Tongue (tissue), 2 donors: ENCODE data around the gene ARL6IP5. TPM values are rescaled to one million over a fixed set of nuclear protein-coding genes. Genes with fewer than 3 reads are reported as not detected.

Experiments used
- DNase-seq: peaks from one replicate; pipeline ENCODE4 v3.0.0-alpha.2; 2015
- total RNA-seq: library from RNA; depleted of rRNA; stranded (reverse); fragments of >200 nt; gene quantifications from one replicate; pipeline ENCODE4 v1.2.3, GENCODE V29; 2014

ARL6IP5 gene, protein sequence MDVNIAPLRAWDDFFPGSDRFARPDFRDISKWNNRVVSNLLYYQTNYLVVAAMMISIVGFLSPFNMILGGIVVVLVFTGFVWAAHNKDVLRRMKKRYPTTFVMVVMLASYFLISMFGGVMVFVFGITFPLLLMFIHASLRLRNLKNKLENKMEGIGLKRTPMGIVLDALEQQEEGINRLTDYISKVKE
- 115 TPM for total RNA-seq

DNA sequence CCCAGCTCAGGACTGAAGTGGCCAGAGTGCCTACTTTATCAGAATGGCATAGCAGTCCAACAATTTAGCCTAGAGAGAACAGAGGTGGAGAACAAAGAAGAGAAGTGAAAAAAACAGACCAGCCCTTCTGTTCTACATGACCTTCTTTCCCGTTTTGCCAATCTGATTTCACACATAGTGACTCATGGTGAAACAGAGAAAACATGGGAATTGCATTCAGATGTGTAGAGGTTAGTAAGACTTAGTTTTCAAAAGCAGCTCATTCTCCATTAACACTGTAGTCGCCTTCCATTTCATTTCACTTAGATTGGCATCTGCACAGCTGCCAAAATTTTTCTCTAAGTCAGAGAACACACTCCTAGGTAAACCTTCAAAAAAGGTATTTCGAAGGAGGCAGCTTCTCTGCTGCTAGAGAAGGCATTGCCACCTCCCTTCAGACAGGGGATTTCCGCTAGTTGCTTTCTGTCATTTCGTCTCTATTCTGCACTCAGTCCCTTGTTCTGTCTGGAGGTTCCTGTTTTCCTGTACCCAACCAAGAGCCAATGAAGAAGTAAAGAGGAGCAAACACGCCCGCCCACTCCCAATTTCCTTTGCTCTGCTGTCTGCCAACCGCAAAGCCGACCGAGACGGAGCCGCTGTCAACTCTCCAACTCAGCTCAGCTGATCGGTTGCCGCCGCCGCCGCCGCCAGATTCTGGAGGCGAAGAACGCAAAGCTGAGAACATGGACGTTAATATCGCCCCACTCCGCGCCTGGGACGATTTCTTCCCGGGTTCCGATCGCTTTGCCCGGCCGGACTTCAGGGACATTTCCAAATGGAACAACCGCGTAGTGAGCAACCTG lies at the start of gene ARL6IP5:
ARL6IP5 (plus strand) TSS at position 612 of the 842 bp plus-strand sequence; CDS start at position 723, 111 bp downstream.
- peak; percentile 97 for DNase-seq

DNA sequence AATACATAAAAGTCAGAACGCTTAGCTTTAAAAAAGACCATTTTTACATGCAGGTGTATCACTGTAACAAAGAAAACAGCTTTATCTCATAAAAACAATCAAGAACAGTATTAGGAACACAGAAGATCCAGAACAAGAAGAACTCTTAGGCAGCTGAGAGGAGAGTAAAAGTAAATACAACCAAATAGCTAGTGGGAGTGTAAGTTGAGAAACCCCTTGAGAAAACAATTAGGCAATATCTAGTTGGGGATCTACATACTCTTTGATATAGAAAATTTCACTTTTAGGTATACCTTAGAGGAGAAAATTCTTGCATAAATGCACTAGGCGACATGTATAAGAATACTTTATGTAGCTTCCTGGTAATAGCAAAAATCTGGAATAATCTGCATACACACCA lies 40.1 kb upstream of the ARL6IP5 start:
- DNase-seq, result no peak

DNA sequence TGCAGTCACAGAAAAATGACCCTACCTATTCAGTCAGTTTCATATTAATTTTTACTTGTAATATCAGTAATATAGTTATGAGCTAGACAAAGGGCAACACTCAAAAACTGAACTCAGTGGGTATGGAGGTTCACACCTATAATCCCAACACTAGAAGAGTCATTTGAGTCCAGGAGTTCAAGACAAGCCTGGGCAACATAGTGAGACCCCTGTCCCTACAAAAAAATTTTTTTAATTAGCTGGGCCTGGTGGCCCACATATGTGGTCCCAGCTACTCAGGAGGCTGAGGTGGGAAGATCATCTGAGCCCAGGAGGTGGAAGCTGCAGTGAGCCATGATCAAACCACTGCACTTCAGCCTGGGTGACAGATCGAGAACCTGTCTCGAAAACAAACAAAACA lies 35.7 kb upstream of the ARL6IP5 start:
- DNase-seq, result no peak

DNA sequence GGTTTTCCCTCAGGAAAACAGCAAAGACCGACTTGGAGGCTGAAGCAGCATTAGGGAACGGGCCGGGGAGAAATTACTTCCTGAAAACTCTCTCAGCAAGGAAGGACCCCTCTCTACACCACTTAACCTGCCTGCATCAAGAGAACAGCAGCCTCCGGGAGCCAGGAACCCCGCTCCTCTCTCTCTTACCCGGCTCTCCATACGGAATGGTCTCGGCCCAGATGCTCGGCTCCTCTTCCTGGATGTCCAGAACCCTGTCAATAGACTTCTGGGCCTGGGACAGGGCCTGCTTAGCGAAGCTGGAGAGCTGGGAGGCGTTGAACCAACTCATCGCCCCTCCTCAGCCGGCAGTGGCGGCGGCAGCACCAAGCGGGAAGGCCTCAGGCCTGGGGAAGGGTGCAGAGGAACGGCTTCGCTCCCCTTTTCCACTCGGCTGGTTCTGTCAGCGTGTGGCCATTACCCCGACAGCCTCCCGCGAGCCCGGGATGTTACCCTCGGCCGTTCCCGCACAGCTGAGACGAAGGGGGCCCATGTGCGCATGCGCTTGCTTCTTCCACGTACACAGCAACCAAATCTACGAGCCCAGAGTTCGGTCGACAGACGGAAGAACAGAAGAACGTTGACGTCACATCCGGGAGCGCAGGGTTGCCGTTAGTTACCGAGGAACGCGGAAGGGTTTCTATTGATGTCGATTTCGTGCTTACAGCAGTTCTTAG lies 32.8 kb upstream of the ARL6IP5 start, which contains the start of gene TMF1:
TMF1 (minus strand) TSS at position 578 of the 716 bp plus-strand sequence; CDS start at position 331, 247 bp downstream.
- peak; percentile 99 for DNase-seq

DNA sequence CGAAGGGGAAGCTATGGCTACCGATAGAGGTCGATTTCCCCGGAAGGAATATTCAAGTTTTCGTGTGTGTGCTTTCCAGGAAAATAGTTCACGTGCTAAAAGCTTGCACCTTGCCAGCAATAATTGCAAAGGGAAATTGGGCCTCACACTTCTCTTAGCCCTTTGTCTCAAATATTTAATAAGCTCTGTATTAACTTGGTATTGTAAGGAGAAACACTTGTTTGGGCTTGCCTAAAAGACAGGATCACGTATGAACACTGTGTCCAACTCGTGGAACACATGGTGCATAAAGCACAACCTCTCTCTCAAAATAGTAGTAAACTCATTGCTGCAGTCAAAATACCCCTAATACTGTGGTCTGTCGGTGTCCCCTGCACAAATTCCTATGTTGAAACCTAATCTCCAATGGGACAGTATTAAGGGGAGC lies 32.3 kb upstream of the ARL6IP5 start:
- DNase-seq, result no peak

DNA sequence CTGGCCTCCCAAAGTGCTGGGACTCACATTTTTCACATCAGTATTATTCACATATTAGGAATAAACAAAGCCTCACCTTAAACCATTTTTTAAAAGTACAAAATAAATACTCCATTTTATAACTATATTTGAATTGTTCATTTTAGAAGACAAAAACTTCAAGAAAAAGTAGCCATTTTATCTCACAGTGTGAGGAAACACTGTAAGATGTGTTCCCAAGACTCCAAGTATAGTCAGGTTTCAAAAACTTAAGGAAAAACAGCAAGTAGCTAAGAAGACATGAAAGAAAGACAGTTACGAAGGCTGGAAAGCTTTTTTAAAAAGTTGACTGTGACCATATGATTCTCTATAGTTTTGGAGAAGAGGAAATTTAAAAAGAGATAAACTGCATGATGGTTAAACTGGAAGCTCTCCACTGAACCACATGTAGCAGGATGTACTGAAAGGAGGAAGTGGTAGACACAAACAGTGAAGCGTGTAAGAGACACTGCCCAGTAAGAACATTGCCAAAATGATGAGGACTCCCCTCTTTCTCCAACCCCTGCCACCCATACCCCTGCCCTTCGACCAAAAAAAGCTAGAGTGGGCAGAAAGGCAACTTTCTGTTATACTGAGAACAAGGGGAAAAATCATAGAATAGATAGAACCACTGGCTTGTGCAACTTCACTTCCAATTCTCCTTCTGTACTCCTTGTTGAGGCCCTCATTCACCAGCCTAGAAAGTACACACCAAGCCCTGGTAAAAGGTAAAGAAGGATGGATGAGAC lies 26.4 kb upstream of the ARL6IP5 start:
- DNase-seq, result no peak

DNA sequence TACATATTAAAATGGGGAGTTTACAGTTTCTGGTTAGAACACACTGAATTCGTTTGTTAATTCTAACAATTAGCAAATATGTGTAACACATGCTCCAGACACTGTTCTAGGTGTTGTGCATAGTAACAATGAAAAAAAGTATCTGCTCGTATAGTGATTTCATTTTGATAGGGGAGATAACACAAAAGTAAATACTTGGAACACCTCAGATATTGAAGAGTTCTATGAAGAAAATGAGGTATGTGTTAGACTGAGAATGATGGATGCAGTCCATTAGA lies 25.9 kb upstream of the ARL6IP5 start:
- no peak for DNase-seq

DNA sequence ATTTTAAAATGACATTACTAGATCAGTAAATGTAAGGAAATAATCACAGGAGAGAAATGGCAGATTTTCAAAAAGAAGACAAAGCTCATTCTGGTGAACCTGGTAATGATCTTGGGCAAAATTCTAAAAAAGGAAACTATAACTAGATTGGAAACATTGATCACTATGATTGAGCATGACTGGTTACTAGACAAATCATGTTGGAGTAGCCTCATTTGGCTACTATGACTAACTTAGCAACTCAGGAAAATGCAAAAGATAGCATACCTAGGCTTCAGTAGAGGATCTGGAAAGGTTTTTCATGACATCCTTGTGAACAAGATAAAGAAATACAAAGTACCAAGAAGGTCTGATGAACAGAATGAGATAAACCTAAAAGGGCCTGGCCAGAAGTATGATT lies 25.0 kb upstream of the ARL6IP5 start:
- no peak for DNase-seq

DNA sequence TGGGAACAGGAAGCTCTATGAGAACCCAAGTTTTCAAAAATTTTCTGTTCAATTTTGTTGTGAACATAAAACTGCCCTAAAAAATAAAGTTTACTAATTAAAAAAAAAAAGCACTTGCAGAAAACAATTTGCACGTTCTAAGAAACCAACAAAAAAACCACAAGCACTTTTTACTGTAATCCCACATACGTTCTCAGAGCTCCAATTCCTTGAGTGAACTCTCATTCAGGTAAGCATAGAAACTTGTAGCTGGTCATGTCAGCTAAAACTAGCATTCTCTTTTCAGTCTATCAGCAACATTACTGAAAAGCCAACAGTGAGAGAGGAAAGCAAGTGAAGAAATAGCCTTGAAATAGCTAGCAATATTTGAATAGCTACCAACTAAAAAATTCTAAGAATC lies 21.1 kb upstream of the ARL6IP5 start:
- no peak for DNase-seq

DNA sequence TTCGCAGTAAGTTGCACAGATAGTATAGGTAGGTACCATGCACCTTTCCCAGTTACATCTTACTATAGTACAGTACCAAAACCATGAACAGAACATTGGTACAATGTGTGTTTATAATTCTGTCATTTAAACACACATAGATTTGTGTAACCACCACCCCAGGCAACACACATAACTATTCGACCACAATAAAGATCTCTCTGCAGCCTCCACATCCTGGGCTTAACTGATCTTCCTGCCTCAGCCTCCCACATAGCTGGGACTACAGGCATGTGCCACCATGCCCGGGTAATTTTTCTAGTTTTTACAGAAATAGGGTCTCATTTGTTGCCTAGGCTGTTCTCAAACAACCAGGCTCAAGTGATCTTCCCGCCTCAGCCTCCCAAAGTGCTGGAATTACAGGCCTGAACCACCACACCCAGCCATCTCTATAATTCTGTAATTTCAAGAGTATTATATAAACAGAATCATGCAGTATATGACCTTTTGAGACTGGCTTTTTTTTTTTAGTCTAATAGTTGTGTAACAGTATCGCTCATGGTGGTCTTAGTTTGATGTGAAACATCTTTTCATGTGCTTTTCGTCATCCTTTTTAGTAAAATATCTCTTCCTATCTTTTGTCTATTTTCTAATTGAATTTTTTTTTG lies 19.3 kb upstream of the ARL6IP5 start:
- DNase-seq, result no peak

DNA sequence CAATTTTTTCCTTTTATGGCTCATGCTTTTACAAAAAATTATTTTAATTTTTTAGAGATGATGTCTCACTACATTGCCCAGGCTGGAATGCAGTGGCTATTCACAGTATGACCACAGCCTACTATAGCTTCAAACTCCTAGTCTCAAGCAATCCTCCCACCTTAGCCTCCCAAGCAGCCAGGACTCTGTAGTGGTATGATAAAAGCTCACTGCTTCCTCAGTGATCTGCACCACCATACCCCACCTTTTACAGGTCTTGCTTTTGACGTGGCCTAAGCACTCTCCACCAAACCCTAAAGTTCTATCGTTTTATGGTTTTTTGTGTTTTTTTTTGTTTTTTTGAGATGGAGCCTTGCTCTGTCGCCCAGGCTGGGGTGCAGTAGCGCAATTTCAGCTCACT lies 18.6 kb upstream of the ARL6IP5 start:
- no peak for DNase-seq

DNA sequence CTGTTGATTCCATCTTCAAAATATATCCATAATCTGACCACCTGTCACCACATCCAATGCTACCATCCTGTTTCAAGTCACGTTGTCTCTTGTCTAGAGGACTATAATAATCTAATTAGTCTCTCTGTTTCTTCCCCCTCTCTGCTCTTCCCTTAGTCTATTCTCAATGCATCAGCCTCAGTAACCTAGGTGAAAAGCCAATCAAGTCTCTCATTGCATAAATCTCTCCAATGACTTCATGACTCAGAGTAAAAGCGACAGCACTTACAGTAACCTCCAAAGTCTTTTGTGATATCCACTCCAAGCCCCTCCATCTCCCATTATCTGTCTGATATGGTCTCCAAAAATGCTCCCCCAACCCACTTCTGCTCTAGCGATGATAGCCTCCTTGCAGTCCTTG lies 11.8 kb upstream of the ARL6IP5 start:
- no peak for DNase-seq

DNA sequence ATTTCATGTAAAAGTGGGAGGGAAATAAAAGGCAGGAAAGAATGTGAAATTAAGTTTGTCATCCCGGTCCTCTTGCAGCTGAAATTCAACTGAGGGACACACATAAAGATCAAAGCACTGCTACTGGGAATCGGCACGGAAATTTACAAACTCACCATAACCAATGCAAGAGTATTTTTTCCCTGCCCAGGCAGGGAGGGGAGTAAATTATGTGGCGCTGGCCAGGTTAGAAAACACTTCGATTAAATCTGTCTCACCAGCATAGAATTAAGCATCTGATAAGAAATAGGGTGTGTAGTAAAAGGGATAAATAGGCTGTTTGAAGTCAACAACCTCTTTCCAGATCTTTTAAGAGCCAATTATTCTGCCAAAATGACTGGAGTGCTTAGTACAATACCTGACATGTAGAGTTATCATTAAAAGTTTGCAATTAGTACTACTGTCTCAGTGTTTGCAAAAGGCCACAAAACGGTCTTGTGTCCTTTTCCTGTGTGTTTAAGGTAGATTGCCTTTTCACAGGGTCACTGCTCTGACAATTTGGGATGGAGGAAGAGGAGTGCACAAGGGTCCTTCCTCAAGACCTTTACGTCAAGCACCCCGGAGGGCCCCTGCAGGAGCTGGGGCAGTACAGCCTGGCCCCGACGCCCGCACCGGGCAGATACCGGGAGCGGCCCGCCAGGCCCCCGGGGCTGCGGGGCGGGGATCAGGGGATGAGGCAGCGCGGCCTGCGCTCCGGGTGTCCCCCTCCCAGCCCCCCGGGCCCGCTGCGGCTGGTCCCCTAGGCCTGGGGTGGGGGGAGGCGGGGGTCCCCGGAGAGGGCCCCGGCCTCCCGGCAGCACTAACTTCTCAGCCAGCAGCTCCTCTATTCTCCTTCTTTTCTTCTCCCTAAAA lies 5.2 kb upstream of the ARL6IP5 start:
- DNase-seq, result peak; percentile 38

DNA sequence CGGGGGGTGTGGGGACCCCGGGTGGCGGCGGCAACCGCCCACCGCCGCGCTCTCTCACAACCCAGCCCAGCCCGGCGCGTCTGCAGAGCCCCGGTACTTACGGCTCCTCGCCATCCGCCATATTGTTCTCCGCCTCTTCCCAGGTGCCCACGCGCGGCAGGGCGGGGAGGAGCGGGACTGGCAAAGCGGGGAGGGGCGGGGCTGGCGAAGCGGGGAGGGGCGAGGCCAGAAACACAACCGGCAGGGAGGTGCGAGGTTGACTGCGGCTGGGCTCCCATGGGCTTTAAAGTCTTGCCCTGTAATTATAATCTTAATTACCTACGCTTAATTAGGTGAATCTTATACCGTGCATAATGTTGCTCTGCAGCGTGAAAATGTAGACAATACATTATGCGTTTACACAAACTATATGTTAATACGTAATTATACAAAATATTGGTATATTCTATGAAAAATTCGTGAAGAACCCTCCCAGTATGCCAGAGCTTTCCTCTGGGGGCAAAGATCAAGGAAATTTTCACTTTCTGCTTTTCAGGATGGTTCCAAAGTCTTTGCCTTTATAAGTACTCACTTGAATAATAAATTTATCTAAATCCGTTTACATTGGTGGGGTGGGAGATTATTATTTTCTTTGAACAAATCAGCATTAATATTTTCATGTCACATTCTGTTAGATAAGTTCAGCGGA lies 4.4 kb upstream of the ARL6IP5 start, which contains the start of gene UBA3:
UBA3 (minus strand) TSS at position 133 of the 688 bp plus-strand sequence; CDS start at position 121, 12 bp downstream.
- peak; percentile 96 for DNase-seq

DNA sequence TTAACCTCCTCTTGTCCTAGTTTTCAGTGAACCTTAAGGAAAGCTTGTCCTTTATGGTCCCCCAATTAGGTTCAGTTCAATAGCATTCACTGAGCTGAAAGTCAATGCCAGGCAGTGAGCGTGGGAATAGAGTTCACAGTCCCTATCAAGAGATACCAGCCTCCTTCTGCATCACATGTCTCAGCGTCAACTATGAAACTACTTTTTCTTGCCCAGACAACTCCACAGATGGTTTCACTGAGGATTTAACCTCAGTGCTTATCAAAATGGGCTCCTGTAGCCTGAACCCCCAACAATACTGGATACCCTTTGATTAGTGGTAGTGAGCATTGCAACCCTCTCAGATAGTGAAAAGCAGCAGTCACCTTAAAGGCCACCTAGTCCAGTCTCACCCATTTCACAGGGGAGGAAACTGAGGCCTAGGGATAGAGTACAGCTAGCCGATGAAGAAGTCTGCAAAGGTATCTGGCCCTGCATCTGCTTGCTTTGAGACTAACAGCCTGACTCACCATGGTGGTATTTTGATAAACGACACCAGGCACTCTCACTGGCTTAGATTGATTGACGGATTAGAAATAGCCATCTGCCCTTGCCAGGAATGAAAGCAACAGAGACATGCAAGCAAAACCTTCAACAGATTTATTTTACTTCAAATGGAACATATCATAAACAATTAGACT lies 3.0 kb upstream of the ARL6IP5 start:
- peak; percentile 51 for DNase-seq

DNA sequence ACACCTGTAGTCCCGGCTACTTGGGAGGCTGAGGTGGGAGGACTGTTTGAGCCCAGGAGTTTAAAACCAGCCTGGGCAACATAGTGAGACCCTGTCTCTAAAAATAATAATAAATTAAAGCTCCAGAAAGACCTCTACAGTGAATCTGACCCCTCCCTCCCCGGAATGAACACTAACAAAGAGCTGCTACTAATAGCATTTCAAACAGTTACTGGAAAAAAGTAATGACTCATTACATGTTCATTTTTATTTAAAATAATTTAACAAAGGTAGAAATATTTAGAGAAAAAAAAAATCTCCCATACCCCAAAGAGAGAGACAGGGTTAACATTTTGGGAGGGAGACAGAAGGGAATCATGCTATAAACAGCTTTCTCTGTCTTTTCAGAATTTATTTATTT lies 2.4 kb upstream of the ARL6IP5 start:
- DNase-seq, result no peak

DNA sequence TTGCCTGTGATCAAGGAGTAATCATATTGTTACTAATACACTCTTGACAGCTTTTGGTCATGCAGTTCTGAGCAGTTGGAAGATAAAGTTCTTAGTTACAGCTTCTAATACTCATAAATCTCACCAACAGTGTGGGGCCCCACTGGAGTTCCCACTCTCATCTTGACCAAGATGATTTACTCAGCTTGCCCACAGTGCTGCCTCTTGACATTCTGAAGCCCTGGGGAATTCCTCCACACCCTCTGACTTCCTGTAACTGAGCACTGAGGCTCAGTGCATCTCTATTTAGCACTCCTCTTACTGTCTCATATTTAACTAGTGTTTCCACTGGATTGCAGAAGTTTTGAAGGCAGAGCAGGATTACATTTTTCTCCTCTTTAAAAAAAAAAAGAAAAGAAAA lies 1.9 kb upstream of the ARL6IP5 start:
- DNase-seq, result peak; percentile 70

DNA sequence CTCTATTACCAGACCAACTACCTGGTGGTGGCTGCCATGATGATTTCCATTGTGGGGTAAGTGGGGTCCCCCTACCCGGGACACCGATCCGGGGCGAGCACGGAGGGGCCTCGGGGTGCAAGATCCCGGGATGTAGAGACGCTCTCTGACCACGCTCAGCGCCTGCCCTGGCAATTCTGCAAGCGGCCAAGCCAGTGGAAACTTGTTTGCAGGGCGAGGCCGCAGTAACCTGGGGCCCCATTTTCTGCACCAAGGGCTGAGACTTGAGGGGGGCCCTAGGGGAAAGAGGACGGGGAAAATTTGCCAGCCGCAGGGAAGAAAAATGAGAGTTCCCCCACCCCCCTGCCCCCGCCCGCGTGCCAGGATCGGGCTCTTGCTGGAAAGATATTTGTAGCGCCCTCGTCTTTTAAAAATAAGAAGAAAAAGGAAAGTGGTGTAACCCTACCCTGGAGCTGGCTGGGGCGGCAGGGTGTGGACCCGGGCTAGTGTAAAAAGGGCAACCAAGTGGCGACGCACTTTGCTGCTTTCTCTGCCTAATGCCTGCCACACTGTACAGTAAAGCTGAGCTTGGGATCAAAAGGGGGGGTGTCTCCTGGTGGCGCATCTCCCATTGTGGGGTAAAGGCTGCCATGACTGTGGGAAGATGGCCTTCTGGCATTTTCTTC lies 563 bp downstream of the ARL6IP5 start:
- peak; percentile 44 for DNase-seq
